ENCODE results near the gene ULK3. TPM values are rescaled to one million over a fixed set of nuclear protein-coding genes. Genes with fewer than 3 reads are reported as not detected.

Gene ULK3
- total RNA-seq, 3 donors from 2014 or later (not counting 1 experiment from before 2014, with no cell fraction given) = 54.8 to 75.1 (median 64.7) TPM

GRCh38 chr15:74789741-74790079, 53.2 kb downstream of the ULK3 start:
- Mint-ChIP-seq H3K4me3 (peak overlapping the region; percentile 97), H3K9me3 (no peaks in the 10 kb centered on the region), H3K36me3 (no peaks in the 10 kb centered on the region), H3K4me1 (peaks cover 82 to 95% of the 10 kb centered on the region in 2 donors), H3K27me3 (ENCODE audit: low read depth in 2 of 2) (no peaks in the 10 kb centered on the region), H3K27ac (peak overlapping the region; percentile 95 to 100)
- intact Hi-C loops (cut with micrococcal nuclease) = loop anchor here (2.0 to 10.0 kb wide), 6 partner anchors 13 to 665 kb away; partner anchors contain the start of genes ARID3B, C15orf39, COX5A and SIN3A
- H3K27me3 ChIP-seq (ENCODE audit: control insufficient read depth, insufficient read depth, low read length) = no peaks in the 10 kb centered on the region
- H3K4me1 ChIP-seq (ENCODE audit: control insufficient read depth, insufficient read depth, low read length) = peaks cover 95% of the 10 kb centered on the region
- TF ChIP-seq CTCF (IDR thresholded peaks at IDR 0.05) = no peak
- H3K27ac ChIP-seq (ENCODE audit: low read length) = peak overlapping the region; percentile 94
- H3K9me3 ChIP-seq (ENCODE audit: control insufficient read depth, insufficient read depth, low read length) = no peaks in the 10 kb centered on the region
- H3K36me3 ChIP-seq (ENCODE audit: control insufficient read depth, insufficient read depth, low read length) = peaks cover 16% of the 10 kb centered on the region
- 4% methylated on average over 3 of the region's 3 CpGs for WGBS (ENCODE audit: insufficient coverage)
- no peak for DNase-seq
- ATAC-seq = no peak
- peak overlapping the region; percentile 43 for H3K4me3 ChIP-seq (ENCODE audit: low read length)

GRCh38 chr15:74789171-74789631, 53.8 kb downstream of the ULK3 start:
- no peak for ATAC-seq
- 2% methylated on average over 14 of the region's 14 CpGs for WGBS (ENCODE audit: insufficient coverage)
- Histone ChIP-seq H3K27ac (ENCODE audit: low read length) (peak overlapping the region; percentile 94), H3K27me3 (ENCODE audit: control insufficient read depth, insufficient read depth, low read length) (no peaks in the 10 kb centered on the region), H3K36me3 (ENCODE audit: control insufficient read depth, insufficient read depth, low read length) (peaks cover 13% of the 10 kb centered on the region), H3K9me3 (ENCODE audit: control insufficient read depth, insufficient read depth, low read length) (no peaks in the 10 kb centered on the region), H3K4me1 (ENCODE audit: control insufficient read depth, insufficient read depth, low read length) (peaks cover 95% of the 10 kb centered on the region), H3K4me3 (ENCODE audit: low read length) (peak overlapping the region; percentile 43)
- Mint-ChIP-seq H3K9me3 (no peaks in the 10 kb centered on the region), H3K36me3 (no peaks in the 10 kb centered on the region), H3K4me1 (peaks cover 84 to 97% of the 10 kb centered on the region in 2 donors), H3K4me3 (peak overlapping the region; percentile 97), H3K27ac (peak overlapping the region; percentile 95 to 100), H3K27me3 (ENCODE audit: low read depth in 2 of 2) (no peaks in the 10 kb centered on the region)
- intact Hi-C loops (cut with micrococcal nuclease) = loop anchor here (2.0 to 10.0 kb wide), 5 partner anchors 53 to 666 kb away; partner anchors contain the start of genes ARID3B, C15orf39, COX5A and SIN3A
- no peak for TF ChIP-seq CTCF (IDR thresholded peaks at IDR 0.05)
- peak in 1 of 2 donors; percentile 64 for DNase-seq

- H3K36me3 ChIP-seq (ENCODE audit: control insufficient read depth, insufficient read depth, low read length) = peaks cover 13% of the 10 kb centered on the region
- no peak for TF ChIP-seq CTCF (IDR thresholded peaks at IDR 0.05)
- peak overlapping the region; percentile 94 for H3K27ac ChIP-seq (ENCODE audit: low read length)
- H3K4me1 ChIP-seq (ENCODE audit: control insufficient read depth, insufficient read depth, low read length) = peaks cover 95% of the 10 kb centered on the region
- Mint-ChIP-seq H3K9me3 (no peaks in the 10 kb centered on the region), H3K27me3 (ENCODE audit: low read depth in 2 of 2) (no peaks in the 10 kb centered on the region), H3K27ac (peak overlapping the region; percentile 95 to 100), H3K4me3 (peak overlapping the region; percentile 97), H3K36me3 (no peaks in the 10 kb centered on the region), H3K4me1 (peaks cover 88 to 99% of the 10 kb centered on the region in 2 donors)
- H3K27me3 ChIP-seq (ENCODE audit: control insufficient read depth, insufficient read depth, low read length) = no peaks in the 10 kb centered on the region
- H3K9me3 ChIP-seq (ENCODE audit: control insufficient read depth, insufficient read depth, low read length) = no peaks in the 10 kb centered on the region
- peak overlapping the region; percentile 43 for H3K4me3 ChIP-seq (ENCODE audit: low read length)
- intact Hi-C loops (cut with micrococcal nuclease) = loop anchor here (2.0 to 10.0 kb wide), 5 partner anchors 54 to 666 kb away; partner anchors contain the start of genes ARID3B, C15orf39, COX5A and SIN3A
- ATAC-seq (peak; percentile 34 to 59 (median 49)), DNase-seq (peak; percentile 67 to 79)
- WGBS (ENCODE audit: insufficient coverage) = 0% methylated on average over 7 of the region's 9 CpGs
These were observed 54.2 kb downstream of the ULK3 start for GRCh38 chr15:74788683-74789151.
